Choroid plexus epithelial cell (primary cell): ENCODE data around the gene SH3D19.
"Not testable (repeated sequence)": the region's sequence is repeated elsewhere in the genome, so short reads cannot be mapped to it uniquely, and the experiment has no call there.

ENCODE experiments used
- DNase-seq: peaks from one replicate; pipeline ENCODE4 v3.0.0-alpha.2; 2010; ENCODE audit warnings: low read depth
- H3K4me3 ChIP-seq: 2 replicates; pipeline ENCODE4 v1.5.1; 2011; ENCODE audit warnings: low read depth, mild to moderate bottlenecking, control low read depth, low read length, moderate library complexity
- CTCF ChIP-seq: conservative IDR thresholded peaks from 2 replicates; pipeline ENCODE4 v1.5.1; 2011; ENCODE audit warnings: low read depth, mild to moderate bottlenecking, control low read depth, inconsistent platforms, low read length, moderate library complexity

SH3D19 gene

GRCh38 chr4:151322570-151322969 lies 2.8 kb downstream of the SH3D19 start:
- peak; percentile 21 for DNase-seq
- TF ChIP-seq CTCF: no peak
- H3K4me3 ChIP-seq: no peak overlapping the region

DNA sequence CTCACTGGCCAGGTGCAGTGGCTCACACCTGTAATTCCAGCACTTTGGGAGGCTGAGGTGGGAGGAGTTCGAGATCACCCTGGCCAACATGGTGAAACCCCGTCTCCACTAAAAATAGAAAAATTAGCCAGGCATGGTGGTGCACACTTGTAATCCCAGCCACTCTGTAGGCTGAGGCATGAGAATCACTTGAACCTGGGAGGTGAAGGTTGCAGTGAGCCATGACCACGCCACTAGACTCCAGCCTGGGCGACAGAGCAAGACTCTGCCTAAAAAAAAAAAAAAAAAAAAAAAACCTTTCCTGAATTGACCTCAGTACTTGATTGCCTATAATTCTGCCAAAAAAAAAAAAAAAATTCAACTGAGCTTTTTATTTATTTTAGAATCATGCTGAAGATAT lies 3.2 kb downstream of the SH3D19 start:
- not testable (repeated sequence) for H3K4me3 ChIP-seq

DNA sequence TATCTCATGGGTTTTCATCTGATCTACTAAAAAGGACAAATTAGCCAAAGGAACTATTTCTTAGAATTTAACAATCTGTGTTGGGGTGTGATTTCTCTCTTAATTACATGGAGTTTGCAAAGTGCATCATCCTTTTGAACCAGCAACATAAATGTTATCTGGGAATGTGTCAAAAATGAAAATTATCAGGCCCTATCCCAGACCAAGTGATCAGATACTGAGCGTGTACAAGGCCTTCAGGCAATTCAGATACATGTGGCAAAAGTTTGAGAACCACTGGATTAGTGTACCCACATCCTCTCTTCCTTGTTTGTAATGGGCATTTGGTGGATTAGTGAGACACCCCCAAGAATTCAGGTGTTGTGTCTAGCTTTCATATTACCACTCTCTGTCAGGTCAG lies 3.8 kb downstream of the SH3D19 start:
- TF ChIP-seq CTCF: no peak
- no peak overlapping the region for H3K4me3 ChIP-seq

More for the DNA sequence above, 3.2 kb downstream of the SH3D19 start:
- DNase-seq: not testable (repeated sequence)

DNA sequence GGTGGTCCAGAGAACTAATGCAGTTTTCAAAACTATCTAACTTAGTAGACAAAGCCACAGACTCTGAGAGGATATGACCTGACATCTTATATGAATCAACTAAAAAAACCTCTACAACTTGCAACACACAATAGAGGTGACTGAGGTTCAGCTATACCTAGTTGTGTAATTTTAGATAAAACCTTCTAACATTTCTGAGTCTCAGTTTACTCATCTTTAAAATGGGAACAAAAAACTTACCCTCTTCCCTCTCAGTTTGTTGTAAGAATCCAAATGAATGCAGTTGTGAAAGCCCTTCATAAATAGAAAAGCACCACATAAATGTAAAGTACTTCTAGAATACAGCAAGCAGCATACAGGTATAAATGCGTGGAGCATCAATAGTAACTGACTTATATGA lies 5.9 kb downstream of the SH3D19 start:
- no peak overlapping the region for H3K4me3 ChIP-seq
- DNase-seq: no peak
- no peak for TF ChIP-seq CTCF

More for the DNA sequence above, 3.8 kb downstream of the SH3D19 start:
- DNase-seq: no peak

- no peak for TF ChIP-seq CTCF
- DNase-seq: no peak
- H3K4me3 ChIP-seq: no peak overlapping the region
Observed at GRCh38 chr4:151318307-151319006, 6.9 kb downstream of the SH3D19 start.

- H3K4me3 ChIP-seq: no peak overlapping the region
- DNase-seq: no peak
- TF ChIP-seq CTCF: no peak
Observed at GRCh38 chr4:151316645-151317044, 8.8 kb downstream of the SH3D19 start.

GRCh38 chr4:151315212-151315886 lies 10.1 kb downstream of the SH3D19 start:
- DNase-seq: peak; percentile 28

More at GRCh38 chr4:151315212-151315886, 10.1 kb downstream of the SH3D19 start:
- no peak for TF ChIP-seq CTCF
- H3K4me3 ChIP-seq: no peak overlapping the region
